Inflammatory macrophage (primary cell): Measurements from ENCODE around the gene TMEM132D.

Experiments used
- DNase-seq, 2 donors: peaks; one replicate each; pipeline ENCODE4 v3.0.0-alpha.2; 2020 to 2022

Gene TMEM132D

DNA sequence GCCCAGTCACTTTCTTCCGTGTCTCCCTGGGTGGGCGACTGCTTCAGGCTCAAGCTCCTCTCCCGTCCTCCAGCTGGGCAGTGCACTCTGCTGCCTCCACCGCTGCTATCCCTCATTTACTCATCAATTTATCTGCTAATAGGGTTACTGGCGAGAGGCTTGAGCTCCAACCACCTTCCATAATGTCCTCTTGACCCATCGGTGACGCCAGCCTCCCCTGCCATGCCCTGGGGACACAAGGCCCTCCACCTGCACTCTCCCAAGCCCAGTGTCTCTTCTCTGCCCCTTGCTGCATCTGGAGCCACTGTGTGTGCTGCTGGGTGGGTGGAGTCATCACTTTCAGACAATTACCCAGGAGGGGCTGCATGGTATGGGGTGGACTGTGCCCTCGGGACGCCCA lies 78.5 kb downstream of the TMEM132D start:
- no peak for DNase-seq

DNA sequence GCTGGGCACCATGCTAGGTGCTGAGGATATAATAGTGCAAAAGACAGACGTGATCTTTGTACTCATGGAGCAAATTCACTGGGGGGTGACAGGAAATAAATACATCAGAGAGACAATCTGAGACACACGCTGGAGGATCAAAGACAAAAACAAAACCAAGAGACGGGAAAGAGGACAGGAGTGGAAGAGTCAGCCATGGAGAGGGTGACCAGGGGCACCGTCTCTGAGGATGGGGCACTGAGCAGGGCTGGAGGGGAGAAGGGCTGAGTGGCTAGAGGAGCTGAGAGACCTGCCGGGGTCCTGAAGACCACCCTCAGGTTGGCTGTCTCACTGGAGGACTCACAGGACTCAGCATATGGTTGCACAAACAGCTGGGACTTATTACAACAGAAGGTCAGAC lies 81.9 kb downstream of the TMEM132D start:
- DNase-seq: no peak

DNA sequence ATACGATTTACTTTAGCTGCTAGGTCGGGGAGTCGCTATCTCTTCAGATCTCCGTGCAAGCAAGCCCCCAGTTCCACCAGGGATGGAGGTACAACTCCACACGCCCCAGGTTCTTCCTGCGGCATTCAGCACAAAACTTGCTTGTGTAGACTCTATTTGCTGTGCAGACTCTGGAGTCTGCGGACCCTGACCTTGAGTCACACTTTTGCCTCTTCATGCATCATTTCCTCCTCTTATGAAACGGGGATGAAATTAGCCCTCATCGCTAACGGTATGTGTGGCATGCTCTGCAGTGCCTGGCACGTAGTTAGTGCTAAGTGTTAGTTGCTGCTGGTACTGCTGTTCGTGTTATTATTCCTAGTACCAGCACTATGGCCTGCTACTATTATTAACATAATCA lies 84.4 kb downstream of the TMEM132D start:
- DNase-seq: no peak

DNA sequence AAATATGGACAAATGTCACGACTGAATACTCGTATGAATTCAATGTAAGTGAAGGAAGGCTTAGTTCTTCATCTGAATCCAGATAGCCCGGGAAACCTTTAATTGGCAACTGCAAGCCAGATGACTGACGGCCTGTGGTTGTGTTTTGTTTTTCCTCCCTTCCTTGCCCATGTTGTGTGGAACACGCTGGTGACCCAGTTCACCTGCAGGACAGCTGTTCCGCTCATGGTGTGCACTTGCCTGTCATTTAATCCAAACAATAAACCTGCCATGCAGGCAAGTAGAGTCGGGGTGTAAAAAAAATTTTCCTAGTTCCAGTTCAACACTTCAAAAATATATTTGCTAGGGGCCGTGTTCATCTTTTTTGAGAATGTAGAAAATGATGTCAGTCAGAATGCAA lies 88.0 kb downstream of the TMEM132D start:
- DNase-seq: no peak

DNA sequence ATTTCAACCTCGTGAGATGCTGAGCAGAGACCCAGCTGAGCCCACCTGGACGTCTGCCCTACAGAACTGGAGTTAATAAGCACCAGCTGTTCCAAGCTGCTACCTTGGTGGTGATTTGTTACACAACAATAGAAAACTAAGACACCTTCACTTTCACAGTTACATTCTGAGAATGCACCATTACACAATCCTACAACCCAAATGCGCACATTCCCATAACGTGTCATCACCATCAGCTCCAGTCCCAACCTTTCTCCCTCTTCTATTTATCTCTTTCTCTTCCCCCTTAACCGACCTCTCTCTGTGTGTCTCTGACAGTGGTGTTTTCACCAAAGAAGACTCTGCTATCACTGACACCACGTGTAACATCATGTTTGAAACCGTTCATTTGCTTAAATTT lies 91.9 kb downstream of the TMEM132D start:
- no peak for DNase-seq

DNA sequence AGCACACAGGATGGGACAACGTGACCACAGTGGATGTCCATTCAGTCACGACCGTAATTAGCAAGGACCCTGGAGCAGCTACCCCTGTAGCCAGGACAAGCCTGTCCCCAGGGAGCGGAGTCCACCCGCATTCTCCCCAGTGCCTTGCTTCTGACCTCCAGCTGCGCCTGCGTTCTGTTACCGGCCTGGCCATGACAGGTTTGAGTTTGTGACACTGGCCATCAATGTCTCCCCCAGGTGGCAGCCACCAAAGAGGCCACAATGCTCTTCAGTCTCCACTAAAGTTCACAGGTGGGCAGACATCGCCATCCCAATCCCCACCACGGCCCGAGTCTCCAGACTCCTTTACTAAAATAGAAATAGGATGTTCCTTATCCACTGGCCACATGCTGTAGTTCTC lies 96.7 kb downstream of the TMEM132D start:
- no peak for DNase-seq

DNA sequence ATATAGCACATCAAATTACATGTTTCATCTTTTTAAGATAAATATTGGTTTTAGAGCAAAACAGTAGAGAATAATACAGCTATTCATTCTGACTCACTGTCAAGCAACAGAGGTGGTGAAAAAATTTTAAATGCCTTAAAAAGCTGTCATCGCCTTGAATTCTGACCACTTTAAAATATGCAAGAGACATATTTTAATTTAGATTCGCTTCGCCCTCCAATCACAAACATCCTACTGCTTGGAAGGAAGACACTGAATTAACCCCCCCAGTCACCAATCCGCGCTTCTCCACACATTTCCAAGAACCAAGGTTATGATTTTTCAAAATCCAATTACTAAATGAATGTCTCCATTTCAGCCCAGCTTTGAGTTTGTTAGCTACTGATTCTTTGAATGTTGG lies 112.4 kb downstream of the TMEM132D start:
- no peak for DNase-seq

DNA sequence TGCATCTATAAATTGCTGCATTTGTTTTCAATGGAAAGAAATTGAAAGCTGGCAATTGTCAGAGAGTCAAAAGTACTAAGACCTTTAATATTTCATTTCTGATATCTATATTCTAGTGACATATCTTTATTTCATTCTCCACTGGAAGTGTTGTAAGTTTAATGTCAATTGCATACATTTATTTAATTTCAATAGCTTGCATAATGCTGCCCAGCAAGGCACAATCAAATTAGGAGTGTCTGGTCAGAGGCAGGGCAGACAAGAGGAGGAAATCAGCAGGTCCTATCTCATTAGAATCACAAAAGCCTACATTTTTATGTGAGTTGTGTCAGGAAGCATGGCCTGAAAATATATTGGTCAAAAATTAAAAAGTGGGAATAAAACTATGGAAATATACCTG lies 112.9 kb downstream of the TMEM132D start:
- no peak for DNase-seq

DNA sequence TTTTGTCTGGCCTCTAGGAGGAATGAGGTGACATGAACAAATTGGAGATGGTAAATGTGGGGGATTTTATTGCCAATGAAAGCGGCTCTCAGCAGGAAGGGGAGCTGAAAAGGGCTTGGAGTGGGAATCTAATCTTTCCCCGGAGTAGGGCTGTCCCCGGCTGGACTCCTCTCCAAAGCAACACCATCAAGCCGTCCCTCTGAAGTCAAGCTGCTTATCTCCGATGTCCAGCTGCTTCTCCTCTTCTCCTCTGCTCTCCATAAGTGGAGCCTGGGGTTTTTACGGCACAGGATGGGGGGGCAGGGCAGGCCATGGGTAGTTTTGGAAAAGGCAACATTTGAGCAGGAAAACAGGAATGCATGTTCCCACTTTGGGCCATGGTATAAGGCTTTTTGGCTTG lies 113.5 kb downstream of the TMEM132D start:
- DNase-seq: no peak

DNA sequence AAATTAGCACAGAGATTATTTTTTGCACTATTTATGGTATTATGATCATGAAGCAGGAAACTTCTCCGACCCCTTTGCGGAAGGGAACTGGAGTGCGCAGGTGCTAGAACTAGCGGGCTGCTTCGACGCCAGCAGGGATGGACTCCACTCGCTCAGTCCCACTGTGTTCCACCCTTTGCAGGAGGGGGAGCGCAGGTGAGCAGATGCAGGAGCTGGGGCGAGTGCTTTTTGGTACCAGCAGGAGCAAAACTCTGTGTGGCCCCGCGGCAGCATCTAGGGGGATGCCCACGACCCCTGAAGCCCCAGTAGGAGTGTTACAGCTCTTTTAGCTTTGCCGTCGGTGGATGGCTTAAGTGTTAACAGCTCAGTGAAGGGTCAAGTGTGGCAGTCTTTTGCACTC lies 113.9 kb downstream of the TMEM132D start:
- DNase-seq: no peak

DNA sequence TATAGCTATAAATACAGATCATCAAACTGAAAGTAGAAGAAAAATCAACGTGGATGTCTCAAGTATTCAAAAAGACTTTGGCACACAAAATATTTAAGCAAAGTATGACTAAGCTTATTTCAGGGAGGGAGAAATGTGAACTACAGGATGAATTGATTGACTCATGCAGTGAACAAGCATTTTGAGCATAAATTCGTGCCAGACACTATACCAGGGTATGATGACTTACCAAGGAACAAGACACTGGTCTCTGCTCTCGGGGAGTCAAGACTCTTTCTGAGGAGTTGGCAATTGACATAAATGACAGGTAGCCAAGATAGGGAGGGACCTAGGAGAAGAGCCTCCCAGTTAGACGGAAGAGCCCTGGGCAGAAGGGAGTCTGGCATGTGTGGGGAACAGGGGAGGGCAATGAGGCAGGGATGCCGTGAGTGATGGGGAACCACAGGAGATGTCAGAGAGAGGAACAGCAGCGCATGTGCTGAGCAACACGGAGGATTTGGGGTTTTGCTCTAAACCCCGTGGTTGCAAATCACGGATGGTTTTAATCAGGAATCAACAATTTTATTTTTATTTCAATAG lies 115.2 kb downstream of the TMEM132D start:
- DNase-seq: no peak

DNA sequence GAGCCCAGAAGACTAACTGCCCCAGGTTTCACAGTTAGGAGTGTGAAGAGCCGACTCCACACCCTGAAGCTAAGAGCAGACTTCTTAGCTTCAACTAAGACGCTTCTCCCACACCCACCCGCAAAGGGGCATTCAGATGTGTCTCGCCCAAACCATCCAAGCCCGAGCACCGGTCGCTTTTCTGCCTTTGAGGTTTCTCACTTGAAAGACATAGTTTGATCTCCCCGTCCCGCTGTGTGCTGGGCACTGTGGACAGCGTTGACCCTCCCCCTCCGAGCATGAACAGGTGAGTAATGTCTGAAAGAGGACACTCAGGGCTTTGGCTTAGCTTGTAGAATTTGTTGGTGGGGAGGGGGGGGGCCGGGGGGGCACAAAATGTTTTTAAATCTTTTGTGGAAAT lies 123.8 kb downstream of the TMEM132D start:
- DNase-seq: no peak

DNA sequence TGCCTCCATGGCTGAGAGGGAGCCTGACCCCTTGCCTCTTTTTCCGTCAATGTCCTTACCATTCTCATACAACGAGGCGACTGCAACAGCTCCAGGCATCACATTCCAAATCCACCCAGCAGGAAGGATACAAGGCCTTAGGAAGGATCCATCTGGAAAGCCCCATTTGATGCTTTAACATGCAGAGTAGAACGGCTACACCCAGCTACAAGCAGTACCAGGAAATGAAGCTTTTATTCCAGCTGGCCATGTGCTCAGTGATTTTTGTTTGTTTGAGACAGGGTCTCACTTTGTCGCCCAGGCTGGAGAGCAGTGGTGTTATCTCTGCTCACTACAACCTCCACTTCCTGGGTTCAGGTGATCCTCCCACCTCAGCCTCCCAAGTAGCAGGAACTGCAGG lies 124.8 kb downstream of the TMEM132D start:
- DNase-seq: no peak

DNA sequence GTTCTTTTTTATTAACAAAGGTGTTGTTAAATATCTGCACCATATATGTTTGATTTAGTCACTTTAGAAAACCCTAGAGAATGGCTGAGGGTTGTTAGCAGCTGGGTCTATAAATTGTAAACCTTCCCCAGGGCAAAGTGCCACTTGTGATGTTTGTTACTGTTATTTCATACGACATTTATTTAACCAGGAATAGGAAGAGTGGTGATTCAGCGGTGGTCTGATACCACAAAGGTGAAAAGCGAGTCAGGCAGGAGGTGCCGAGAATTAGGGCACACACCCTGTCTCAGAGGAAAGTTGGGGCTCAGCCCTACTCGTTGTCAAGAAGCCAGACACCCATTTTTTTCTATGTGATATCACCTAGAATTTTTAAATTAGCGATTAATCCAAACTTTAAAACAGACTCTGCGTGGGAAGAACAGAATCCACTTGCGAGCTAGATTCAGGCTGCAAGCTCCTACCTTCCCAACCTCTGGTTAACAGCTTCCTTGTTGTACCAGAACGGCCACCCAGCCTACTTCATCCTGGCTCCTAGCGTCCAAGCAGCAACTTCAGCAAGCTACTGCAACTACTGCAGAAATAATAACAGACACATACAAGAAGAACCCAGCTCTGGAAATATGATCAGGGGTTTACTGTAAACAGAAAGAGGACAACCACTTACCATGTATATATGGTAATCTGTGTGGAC lies 126.7 kb downstream of the TMEM132D start:
- no peak for DNase-seq

DNA sequence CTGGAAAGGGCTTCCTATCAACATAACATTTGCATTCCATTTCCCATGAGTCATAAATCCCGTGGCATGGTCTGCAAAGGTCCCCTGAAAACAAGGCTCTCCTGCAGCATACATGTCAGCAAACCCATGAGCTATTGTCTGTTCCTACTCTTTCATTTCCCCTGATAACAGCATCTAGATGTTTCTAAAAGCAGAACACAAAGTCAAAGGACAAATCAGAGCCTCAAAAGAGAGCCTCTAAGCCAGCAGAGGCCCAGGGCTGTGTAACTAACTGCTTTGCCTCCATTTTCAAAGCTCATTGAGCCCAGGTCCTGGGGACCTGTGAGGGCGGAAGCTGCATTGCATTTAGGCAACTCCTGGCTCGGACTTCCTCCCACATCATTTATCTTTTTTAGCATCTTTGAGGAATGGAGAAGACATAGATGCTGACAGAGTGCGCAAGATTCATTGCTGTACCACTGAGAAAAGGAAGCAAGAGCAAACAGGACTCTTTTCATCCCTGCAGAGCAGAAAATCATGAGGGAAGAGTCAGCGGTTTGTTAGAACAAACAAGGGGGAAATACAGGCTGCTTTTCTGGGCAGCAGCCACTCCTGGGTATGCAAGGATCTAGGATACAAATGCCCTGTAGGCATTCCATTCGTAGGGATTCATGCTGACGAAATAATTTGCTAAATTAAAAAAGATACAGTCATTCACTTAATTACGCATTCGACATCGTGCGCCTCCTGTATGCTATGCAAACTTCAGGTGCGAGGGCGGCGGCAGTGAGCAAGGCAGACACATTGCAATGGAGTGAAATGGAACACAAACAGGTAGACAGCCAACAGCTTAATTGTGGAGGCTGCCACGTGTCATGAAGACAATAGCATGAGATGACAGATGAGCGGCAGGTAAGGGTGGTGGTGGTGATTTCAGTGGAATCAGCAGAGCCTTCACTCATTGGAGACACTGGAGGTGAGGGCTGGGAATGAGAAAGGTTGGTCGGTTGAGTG lies 131.0 kb downstream of the TMEM132D start:
- DNase-seq: no peak

DNA sequence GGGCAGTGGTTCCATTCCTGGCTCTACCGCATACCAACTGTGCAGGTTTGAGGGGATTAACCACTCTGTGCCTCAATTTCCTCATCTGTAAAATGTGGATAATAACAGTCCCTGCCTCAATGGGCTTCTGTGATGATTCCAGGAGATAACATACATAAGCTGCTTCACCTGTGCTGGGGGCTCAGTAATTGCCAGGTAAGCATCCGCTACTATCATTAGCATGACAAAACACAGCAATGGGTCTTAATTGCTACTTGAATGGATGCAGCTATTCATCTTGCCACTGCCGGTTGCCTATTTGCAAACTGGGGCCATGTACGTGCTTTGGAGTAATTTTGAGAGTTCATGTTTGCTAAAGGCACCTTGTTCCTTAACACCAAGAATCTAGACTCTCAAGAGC lies 132.6 kb downstream of the TMEM132D start:
- no peak for DNase-seq

DNA sequence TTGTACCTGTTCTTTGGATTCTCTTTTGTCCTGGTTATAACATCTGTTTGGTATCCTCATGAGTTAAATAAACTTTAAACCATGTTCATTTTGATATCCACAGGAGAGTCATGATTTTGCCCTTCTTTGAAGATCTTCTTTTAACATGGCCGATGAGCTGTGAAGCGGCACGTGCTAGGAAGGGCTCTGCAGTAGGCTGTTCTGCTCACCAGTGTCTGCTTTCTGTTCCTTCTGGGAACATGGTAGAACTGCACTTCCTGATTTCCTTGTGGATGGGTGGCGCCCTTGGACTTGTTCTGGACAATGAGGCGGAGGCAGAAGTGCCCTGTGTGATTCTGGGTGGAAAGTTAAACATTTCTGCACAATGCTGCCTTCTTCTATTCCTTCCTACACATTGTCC lies 138.1 kb downstream of the TMEM132D start:
- no peak for DNase-seq

DNA sequence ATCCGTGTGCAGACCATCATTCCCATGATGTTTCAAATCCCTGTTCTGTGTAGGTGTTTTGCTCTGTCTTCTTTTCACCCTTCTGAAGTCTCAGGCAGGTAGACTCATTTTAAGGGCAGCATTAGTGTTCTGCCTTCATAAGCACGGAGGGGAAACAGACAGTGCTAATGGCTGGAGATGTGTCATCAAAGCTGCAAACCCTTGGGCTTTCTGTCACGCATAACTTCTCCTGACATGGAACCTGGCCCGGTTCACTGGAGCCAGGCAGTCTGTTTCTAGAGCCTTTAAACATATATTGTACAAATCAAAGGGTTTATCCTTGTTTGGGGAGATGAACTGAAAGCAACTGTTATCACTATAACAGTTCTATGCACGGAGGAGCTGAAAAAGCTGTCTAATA lies 141.4 kb downstream of the TMEM132D start:
- no peak for DNase-seq

DNA sequence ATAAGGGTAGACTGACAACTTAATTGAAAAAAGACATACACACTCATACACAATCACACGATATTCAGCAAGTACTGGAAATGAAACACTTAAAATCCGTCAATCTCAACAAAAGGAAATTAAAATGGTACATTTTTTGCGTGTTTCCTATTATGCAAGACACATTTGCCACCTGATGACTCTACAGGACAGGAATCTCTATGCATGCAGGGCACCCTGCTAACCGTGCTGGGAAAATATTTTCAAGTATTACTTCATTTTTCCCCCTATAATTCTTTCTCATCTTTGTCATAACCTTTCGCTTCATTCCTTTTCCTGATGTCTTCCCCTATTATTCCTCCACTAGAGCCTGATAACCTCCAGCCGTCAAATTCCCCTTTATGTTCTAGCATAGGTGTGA lies 150.2 kb downstream of the TMEM132D start:
- DNase-seq: no peak

DNA sequence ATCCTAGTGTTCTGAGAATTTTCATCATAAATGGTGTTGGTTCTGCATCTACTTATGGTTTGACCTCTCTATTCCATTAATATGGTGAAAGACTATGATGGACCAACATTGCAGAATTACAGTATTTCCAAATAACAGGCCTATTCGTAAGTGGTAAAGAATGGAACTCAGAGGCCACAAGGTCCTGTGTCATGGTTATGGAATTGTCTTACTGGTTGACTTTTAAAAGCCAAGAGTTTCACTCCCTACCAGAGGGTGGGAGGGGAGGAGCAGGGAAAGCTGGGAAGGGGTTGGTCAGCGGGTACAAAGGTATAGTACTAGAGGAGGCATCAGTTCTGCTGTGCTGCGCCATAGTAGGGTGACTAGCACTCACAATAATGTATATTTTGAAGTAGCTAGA lies 153.4 kb downstream of the TMEM132D start:
- no peak for DNase-seq

DNA sequence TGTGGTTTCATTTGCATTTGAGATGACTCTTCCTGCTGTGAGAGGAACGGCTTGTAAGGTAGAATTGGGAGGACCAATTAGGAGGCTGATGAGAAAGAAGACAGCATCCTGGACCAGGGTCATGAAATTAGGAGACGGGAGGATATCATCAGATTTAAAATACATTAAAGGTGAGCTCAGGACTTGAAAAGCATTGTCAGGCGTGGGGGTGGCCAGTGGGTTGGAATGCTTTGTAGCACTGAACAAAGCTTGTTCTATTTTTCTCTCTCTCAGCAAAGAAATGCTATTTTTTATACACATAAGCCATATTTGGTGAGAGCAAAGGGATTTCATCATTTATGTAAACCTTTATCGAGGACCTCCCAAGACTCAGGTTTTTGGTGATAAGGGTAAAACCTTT lies 157.5 kb downstream of the TMEM132D start:
- DNase-seq: no peak

DNA sequence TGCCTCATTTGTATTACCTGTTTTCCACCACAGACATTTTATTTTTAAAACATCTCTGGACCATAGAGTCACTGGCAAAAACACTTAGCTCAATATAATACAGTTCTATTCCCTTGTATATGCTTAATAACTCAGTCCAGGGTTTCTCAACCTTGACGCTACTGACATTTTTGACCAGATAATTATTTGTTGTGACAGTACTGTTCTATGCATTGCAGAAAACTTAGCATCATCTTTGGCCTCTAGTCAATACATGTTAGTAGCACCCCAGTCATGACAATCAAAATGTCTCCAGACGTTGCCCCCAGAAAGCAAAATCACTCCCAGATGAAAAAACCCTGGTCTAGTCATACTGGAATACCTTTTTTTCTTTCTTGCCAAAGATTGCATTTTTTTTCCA lies 174.7 kb downstream of the TMEM132D start:
- DNase-seq: no peak

DNA sequence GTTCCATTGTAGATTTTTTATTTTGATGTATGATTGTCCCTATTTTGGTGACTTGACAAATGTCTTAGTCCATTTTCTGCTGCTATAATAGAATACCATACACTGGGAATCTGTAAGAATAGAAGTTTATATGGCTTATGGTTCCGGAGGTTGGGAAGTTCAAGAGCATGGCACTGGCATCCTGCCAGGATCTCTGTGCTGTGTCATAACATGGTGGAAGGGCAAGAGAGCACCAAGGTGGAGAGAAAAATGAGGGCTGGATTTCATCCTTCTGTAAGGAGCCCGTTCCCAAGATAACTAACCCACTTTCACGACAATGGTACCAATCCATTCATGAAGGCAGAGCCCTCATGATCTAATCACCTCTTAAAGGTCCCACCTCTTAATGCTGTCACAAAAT lies 176.7 kb downstream of the TMEM132D start:
- DNase-seq: no peak

DNA sequence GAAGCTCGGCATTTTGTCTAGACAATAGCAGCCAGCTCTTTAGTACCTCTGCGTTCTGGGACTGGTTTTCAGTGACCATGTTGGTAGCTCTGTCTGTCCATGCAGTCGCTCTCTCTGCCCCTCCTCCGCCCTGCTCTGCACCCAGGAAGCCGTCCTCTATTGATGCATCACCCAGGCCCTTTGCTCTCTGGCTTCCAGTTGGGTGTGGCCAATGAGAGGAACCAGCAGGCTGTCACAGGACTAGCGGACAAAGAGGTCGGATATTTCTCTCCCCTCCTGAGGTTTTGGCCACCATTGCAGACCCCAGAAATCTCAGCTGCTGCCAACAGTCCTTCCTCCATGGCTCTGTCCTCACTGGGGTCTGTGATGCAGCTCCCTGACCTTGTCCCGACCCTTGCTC lies 180.6 kb downstream of the TMEM132D start:
- no peak for DNase-seq
